ENCODE measurements around the gene RND1.

Gene RND1

GRCh38 chr12:48810903-48811431 is 54.7 kb downstream of the RND1 start:
- no peak for ATAC-seq
- DNase-seq = no peak

GRCh38 chr12:48807981-48808380 is 57.7 kb downstream of the RND1 start:
- no peak for DNase-seq
- no peak for ATAC-seq
